ENCODE measurements around the gene AGPAT1. TPM values are rescaled to one million over a fixed set of nuclear protein-coding genes. Genes with fewer than 3 reads are reported as not detected.
"Not testable (repeated sequence)": the region's sequence is repeated elsewhere in the genome, so short reads cannot be mapped to it uniquely, and the experiment has no call there.

Gene AGPAT1
- total and polyA plus RNA-seq, 2 experiments from 2014 or later, result 62.8 to 71.4 TPM

- no peaks in the 10 kb centered on the region for H3K79me2 ChIP-seq
- peaks cover 26% of the 10 kb centered on the region for H3K27me3 ChIP-seq
- no peaks in the 10 kb centered on the region for H3K9me2 ChIP-seq (replicated peaks; ENCODE audit: insufficient read depth)
- H3K36me3 ChIP-seq (replicated peaks; ENCODE audit: insufficient read depth, low read depth), result no peaks in the 10 kb centered on the region
- no peaks in the 10 kb centered on the region for H3K9me3 ChIP-seq (ENCODE audit: low read depth)
- no peak overlapping the region for H3K27ac ChIP-seq
- 43% methylated on average over 4 of the region's 4 CpGs for WGBS (ENCODE audit: low lambda C conversion rate, missing lambda C conversion rate)
- no peaks in the 10 kb centered on the region for H4K20me1 ChIP-seq (ENCODE audit: insufficient read depth, poor library complexity, severe bottlenecking)
- H3K4me2 ChIP-seq, result no peak overlapping the region
- DNase-seq (ENCODE audit: low spot score), result no peak
- H3K4me1 ChIP-seq (ENCODE audit: insufficient read depth), result no peaks in the 10 kb centered on the region
- no peak overlapping the region for H3K4me3 ChIP-seq
- TF ChIP-seq EZH2phosphoT487 (IDR thresholded peaks at IDR 0.05; ENCODE audit: low read depth, severe bottlenecking, unreplicated experiment) (no peak), CTCF (IDR thresholded peaks at IDR 0.05; ENCODE audit: poor library complexity) (no peak), EZH2 (IDR thresholded peaks at IDR 0.05; ENCODE audit: borderline replicate concordance) (no peak)
- H2AFZ ChIP-seq, result no peak overlapping the region
Observed at GRCh38 chr6:32146687-32147086, 29.2 kb downstream of the AGPAT1 start.

DNA sequence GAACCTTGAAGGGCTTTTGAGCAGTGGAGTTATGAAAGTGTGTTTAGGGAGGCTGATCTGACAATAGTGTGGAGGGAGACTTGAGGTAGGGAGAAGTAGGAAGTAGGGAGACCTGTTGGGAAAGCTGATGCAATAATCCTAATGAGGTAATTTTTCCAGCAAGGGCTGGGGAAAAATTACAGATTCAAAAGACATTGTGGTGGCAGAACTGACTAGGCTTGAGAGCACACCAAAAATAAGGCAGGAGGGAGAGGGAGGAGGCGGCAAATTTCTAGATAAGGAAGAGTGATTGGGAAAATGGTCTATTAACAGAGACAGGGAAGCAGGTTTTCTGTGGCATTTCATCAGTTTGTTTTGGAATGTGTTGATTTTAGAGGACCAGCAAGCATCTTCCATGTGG lies 29.6 kb downstream of the AGPAT1 start:
- Histone ChIP-seq H2AFZ (no peak overlapping the region), H3K36me3 (replicated peaks; ENCODE audit: insufficient read depth, low read depth) (no peaks in the 10 kb centered on the region), H3K79me2 (no peaks in the 10 kb centered on the region), H3K27me3 (peaks cover 24% of the 10 kb centered on the region), H3K4me1 (ENCODE audit: insufficient read depth) (peaks cover 1% of the 10 kb centered on the region), H3K9me3 (ENCODE audit: low read depth) (no peaks in the 10 kb centered on the region), H4K20me1 (ENCODE audit: insufficient read depth, poor library complexity, severe bottlenecking) (no peaks in the 10 kb centered on the region), H3K27ac (no peak overlapping the region), H3K9me2 (replicated peaks; ENCODE audit: insufficient read depth) (no peaks in the 10 kb centered on the region), H3K4me2 (no peak overlapping the region), H3K4me3 (no peak overlapping the region)
- WGBS (ENCODE audit: low lambda C conversion rate, missing lambda C conversion rate), result 25% methylated on average over 1 of the region's 1 CpG
- peak; percentile 11 for DNase-seq (ENCODE audit: low spot score)
- TF ChIP-seq EZH2 (IDR thresholded peaks at IDR 0.05; ENCODE audit: borderline replicate concordance), result no peak
- no peak for TF ChIP-seq CTCF (IDR thresholded peaks at IDR 0.05; ENCODE audit: poor library complexity)
- TF ChIP-seq EZH2phosphoT487 (IDR thresholded peaks at IDR 0.05; ENCODE audit: low read depth, severe bottlenecking, unreplicated experiment), result no peak

- peak overlapping the region; percentile 55 for H3K27ac ChIP-seq
- H2AFZ ChIP-seq; H3K4me3 ChIP-seq; H3K9me2 ChIP-seq (replicated peaks; ENCODE audit: insufficient read depth); H4K20me1 ChIP-seq (ENCODE audit: insufficient read depth, poor library complexity, severe bottlenecking); H3K4me2 ChIP-seq; H3K79me2 ChIP-seq; H3K9me3 ChIP-seq (ENCODE audit: low read depth); DNase-seq (ENCODE audit: low spot score); H3K36me3 ChIP-seq (replicated peaks; ENCODE audit: insufficient read depth, low read depth): not testable (repeated sequence)
- H3K27me3 ChIP-seq, result peaks cover 13% of the 10 kb centered on the region
- WGBS (ENCODE audit: low lambda C conversion rate, missing lambda C conversion rate), result 74% methylated on average over 7 of the region's 7 CpGs
- peaks cover 12% of the 10 kb centered on the region for H3K4me1 ChIP-seq (ENCODE audit: insufficient read depth)
Observed at GRCh38 chr6:32144238-32144637, 31.6 kb downstream of the AGPAT1 start.

GRCh38 chr6:32140420-32141046 lies 35.4 kb downstream of the AGPAT1 start:
- WGBS (ENCODE audit: low lambda C conversion rate, missing lambda C conversion rate), result 21% methylated on average over 5 of the region's 5 CpGs
- TF ChIP-seq CTCF (IDR thresholded peaks at IDR 0.05; ENCODE audit: poor library complexity) (no peak), EZH2 (IDR thresholded peaks at IDR 0.05; ENCODE audit: borderline replicate concordance) (no peak), EZH2phosphoT487 (IDR thresholded peaks at IDR 0.05; ENCODE audit: low read depth, severe bottlenecking, unreplicated experiment) (no peak)
- H2AFZ ChIP-seq, result no peak overlapping the region

More at GRCh38 chr6:32140420-32141046, 35.4 kb downstream of the AGPAT1 start:
- Histone ChIP-seq H3K27me3 (no peaks in the 10 kb centered on the region), H3K9me2 (replicated peaks; ENCODE audit: insufficient read depth) (no peaks in the 10 kb centered on the region), H3K4me2 (peak overlapping the region; percentile 2), H3K27ac (peak overlapping the region; percentile 8), H3K4me3 (no peak overlapping the region), H4K20me1 (ENCODE audit: insufficient read depth, poor library complexity, severe bottlenecking) (no peaks in the 10 kb centered on the region), H3K9me3 (ENCODE audit: low read depth) (no peaks in the 10 kb centered on the region), H3K36me3 (replicated peaks; ENCODE audit: insufficient read depth, low read depth) (no peaks in the 10 kb centered on the region), H3K4me1 (ENCODE audit: insufficient read depth) (peaks cover 12% of the 10 kb centered on the region), H3K79me2 (no peaks in the 10 kb centered on the region)
- DNase-seq (ENCODE audit: low spot score), result no peak
